ENCODE results near the gene POLD2.

POLD2 gene

GRCh38 chr7:44094365-44094764 lies 29.0 kb downstream of the POLD2 start:
- no peaks in the 10 kb centered on the region for H3K4me1 ChIP-seq (ENCODE audit: insufficient read depth, low read length)
- no peak overlapping the region for H2AFZ ChIP-seq (ENCODE audit: low read depth, low read length)
- no peaks in the 10 kb centered on the region for H3K27me3 ChIP-seq (ENCODE audit: insufficient read depth, low read length)
- no peaks in the 10 kb centered on the region for H3K36me3 ChIP-seq (ENCODE audit: insufficient read depth, low read length)
- no peak overlapping the region for H3K4me3 ChIP-seq (ENCODE audit: low read length)
- no peaks in the 10 kb centered on the region for H3K9me3 ChIP-seq (ENCODE audit: low read length)

GRCh38 chr7:44093102-44093641 lies 30.2 kb downstream of the POLD2 start:
- H3K4me3 ChIP-seq (ENCODE audit: low read length) = no peak overlapping the region
- H3K27me3 ChIP-seq (ENCODE audit: insufficient read depth, low read length) = no peaks in the 10 kb centered on the region
- H2AFZ ChIP-seq (ENCODE audit: low read depth, low read length) = no peak overlapping the region
- no peaks in the 10 kb centered on the region for H3K36me3 ChIP-seq (ENCODE audit: insufficient read depth, low read length)
- H3K9me3 ChIP-seq (ENCODE audit: low read length) = no peaks in the 10 kb centered on the region
- no peaks in the 10 kb centered on the region for H3K4me1 ChIP-seq (ENCODE audit: insufficient read depth, low read length)

GRCh38 chr7:44087911-44088838 lies 35.2 kb downstream of the POLD2 start:
- no peak overlapping the region for H3K4me3 ChIP-seq (ENCODE audit: low read length)
- no peaks in the 10 kb centered on the region for H3K36me3 ChIP-seq (ENCODE audit: insufficient read depth, low read length)
- H3K9me3 ChIP-seq (ENCODE audit: low read length) = no peaks in the 10 kb centered on the region
- no peaks in the 10 kb centered on the region for H3K4me1 ChIP-seq (ENCODE audit: insufficient read depth, low read length)
- no peak overlapping the region for H2AFZ ChIP-seq (ENCODE audit: low read depth, low read length)
- peaks cover 7% of the 10 kb centered on the region for H3K27me3 ChIP-seq (ENCODE audit: insufficient read depth, low read length)

- Histone ChIP-seq H3K4me1 (ENCODE audit: insufficient read depth, low read length) (no peaks in the 10 kb centered on the region), H3K36me3 (ENCODE audit: insufficient read depth, low read length) (no peaks in the 10 kb centered on the region), H3K27me3 (ENCODE audit: insufficient read depth, low read length) (peaks cover 7% of the 10 kb centered on the region), H2AFZ (ENCODE audit: low read depth, low read length) (no peak overlapping the region), H3K9me3 (ENCODE audit: low read length) (no peaks in the 10 kb centered on the region), H3K4me3 (ENCODE audit: low read length) (no peak overlapping the region)
Measured at GRCh38 chr7:44086627-44087026, 36.7 kb downstream of the POLD2 start.

- no peak overlapping the region for H2AFZ ChIP-seq (ENCODE audit: low read depth, low read length)
- peaks cover 7% of the 10 kb centered on the region for H3K27me3 ChIP-seq (ENCODE audit: insufficient read depth, low read length)
- H3K4me1 ChIP-seq (ENCODE audit: insufficient read depth, low read length) = peaks cover 2% of the 10 kb centered on the region
- H3K36me3 ChIP-seq (ENCODE audit: insufficient read depth, low read length) = no peaks in the 10 kb centered on the region
- H3K9me3 ChIP-seq (ENCODE audit: low read length) = no peaks in the 10 kb centered on the region
- H3K4me3 ChIP-seq (ENCODE audit: low read length) = no peak overlapping the region
Measured at GRCh38 chr7:44085546-44085945, 37.8 kb downstream of the POLD2 start.

- H3K9me3 ChIP-seq (ENCODE audit: low read length) = no peaks in the 10 kb centered on the region
- H3K4me1 ChIP-seq (ENCODE audit: insufficient read depth, low read length) = peaks cover 2% of the 10 kb centered on the region
- no peak overlapping the region for H3K4me3 ChIP-seq (ENCODE audit: low read length)
- H3K36me3 ChIP-seq (ENCODE audit: insufficient read depth, low read length) = peaks cover 6% of the 10 kb centered on the region
- H2AFZ ChIP-seq (ENCODE audit: low read depth, low read length) = no peak overlapping the region
- H3K27me3 ChIP-seq (ENCODE audit: insufficient read depth, low read length) = peaks cover 7% of the 10 kb centered on the region
Measured at GRCh38 chr7:44084701-44085100, 38.6 kb downstream of the POLD2 start.

- peaks cover 2% of the 10 kb centered on the region for H3K4me1 ChIP-seq (ENCODE audit: insufficient read depth, low read length)
Measured at GRCh38 chr7:44083796-44084195, 39.6 kb downstream of the POLD2 start.

GRCh38 chr7:44082541-44083207 lies 40.7 kb downstream of the POLD2 start:
- H3K4me3 ChIP-seq (ENCODE audit: low read length) = peak overlapping the region; percentile 99
- H3K9me3 ChIP-seq (ENCODE audit: low read length) = no peaks in the 10 kb centered on the region
- H3K4me1 ChIP-seq (ENCODE audit: insufficient read depth, low read length) = peaks cover 2% of the 10 kb centered on the region
- peak overlapping the region; percentile 34 for H2AFZ ChIP-seq (ENCODE audit: low read depth, low read length)
- H3K27me3 ChIP-seq (ENCODE audit: insufficient read depth, low read length) = peaks cover 7% of the 10 kb centered on the region
- peaks cover 23% of the 10 kb centered on the region for H3K36me3 ChIP-seq (ENCODE audit: insufficient read depth, low read length)

More at GRCh38 chr7:44083796-44084195, 39.6 kb downstream of the POLD2 start:
- Histone ChIP-seq H2AFZ (ENCODE audit: low read depth, low read length) (no peak overlapping the region), H3K4me3 (ENCODE audit: low read length) (no peak overlapping the region), H3K27me3 (ENCODE audit: insufficient read depth, low read length) (peaks cover 7% of the 10 kb centered on the region), H3K9me3 (ENCODE audit: low read length) (no peaks in the 10 kb centered on the region), H3K36me3 (ENCODE audit: insufficient read depth, low read length) (peaks cover 12% of the 10 kb centered on the region)

GRCh38 chr7:44081266-44081748 lies 42.0 kb downstream of the POLD2 start:
- H3K4me3 ChIP-seq (ENCODE audit: low read length) = peak overlapping the region; percentile 99
- peaks cover 7% of the 10 kb centered on the region for H3K27me3 ChIP-seq (ENCODE audit: insufficient read depth, low read length)
- H2AFZ ChIP-seq (ENCODE audit: low read depth, low read length) = no peak overlapping the region
- no peaks in the 10 kb centered on the region for H3K9me3 ChIP-seq (ENCODE audit: low read length)
- H3K36me3 ChIP-seq (ENCODE audit: insufficient read depth, low read length) = peaks cover 36% of the 10 kb centered on the region
- H3K4me1 ChIP-seq (ENCODE audit: insufficient read depth, low read length) = peaks cover 2% of the 10 kb centered on the region

GRCh38 chr7:44080686-44081265 lies 42.6 kb downstream of the POLD2 start:
- H2AFZ ChIP-seq (ENCODE audit: low read depth, low read length) = no peak overlapping the region
- peaks cover 7% of the 10 kb centered on the region for H3K27me3 ChIP-seq (ENCODE audit: insufficient read depth, low read length)
- no peaks in the 10 kb centered on the region for H3K9me3 ChIP-seq (ENCODE audit: low read length)
- peaks cover 2% of the 10 kb centered on the region for H3K4me1 ChIP-seq (ENCODE audit: insufficient read depth, low read length)
- peaks cover 40% of the 10 kb centered on the region for H3K36me3 ChIP-seq (ENCODE audit: insufficient read depth, low read length)
- no peak overlapping the region for H3K4me3 ChIP-seq (ENCODE audit: low read length)

GRCh38 chr7:44080118-44080517 lies 43.2 kb downstream of the POLD2 start:
- no peak overlapping the region for H3K4me3 ChIP-seq (ENCODE audit: low read length)
- H3K4me1 ChIP-seq (ENCODE audit: insufficient read depth, low read length) = peaks cover 2% of the 10 kb centered on the region
- no peak overlapping the region for H2AFZ ChIP-seq (ENCODE audit: low read depth, low read length)
- no peaks in the 10 kb centered on the region for H3K9me3 ChIP-seq (ENCODE audit: low read length)
- H3K27me3 ChIP-seq (ENCODE audit: insufficient read depth, low read length) = peaks cover 7% of the 10 kb centered on the region
- peaks cover 40% of the 10 kb centered on the region for H3K36me3 ChIP-seq (ENCODE audit: insufficient read depth, low read length)

GRCh38 chr7:44079331-44080021 lies 43.9 kb downstream of the POLD2 start:
- peaks cover 41% of the 10 kb centered on the region for H3K36me3 ChIP-seq (ENCODE audit: insufficient read depth, low read length)
- H2AFZ ChIP-seq (ENCODE audit: low read depth, low read length) = no peak overlapping the region
- peaks cover 2% of the 10 kb centered on the region for H3K4me1 ChIP-seq (ENCODE audit: insufficient read depth, low read length)
- H3K27me3 ChIP-seq (ENCODE audit: insufficient read depth, low read length) = peaks cover 7% of the 10 kb centered on the region
- no peak overlapping the region for H3K4me3 ChIP-seq (ENCODE audit: low read length)
- H3K9me3 ChIP-seq (ENCODE audit: low read length) = no peaks in the 10 kb centered on the region

Measured in neuron (in vitro differentiated cells).